K562 treated with DMSO at 1 percent for 4 hours (cell line): ENCODE measurements around the gene PSMG2. TPM values are rescaled to one million over a fixed set of nuclear protein-coding genes. Genes with fewer than 3 reads are reported as not detected.

Experiments
- total RNA-seq: library from RNA; unstranded; fragments of 300-600 nt; gene quantifications from 2 replicates; pipeline ENCODE4 v1.2.3, GENCODE V29; 2022; ENCODE audit not compliant: insufficient read depth

PSMG2 gene
- 55.9 and 61.4 TPM in 2 replicates for total RNA-seq

GRCh38 chr18:12702221-12703095 is at the start of gene PSMG2, which contains the start of gene CEP76:
Gene PSMG2, plus strand, starts transcription at chr18:12703042. Its CDS starts 66 bp downstream, at chr18:12703108.
Gene CEP76, minus strand, starts transcription at chr18:12702723. Its CDS starts 175 bp downstream, at chr18:12702548.

GRCh38 chr18:12657684-12658425 is 45.0 kb upstream of the PSMG2 start, which contains the start of gene SPIRE1:
Gene SPIRE1, minus strand, starts transcription at chr18:12658107. Its CDS starts 241 bp downstream, at chr18:12657866.

Other genes with a start within 250 kb of the PSMG2 start
- gene SPIRE1, start 44.9 kb upstream of the PSMG2 start, total RNA-seq: 12.1 and 12.6 TPM in 2 replicates
- gene CEP76, start 319 bp upstream of the PSMG2 start, total RNA-seq: 11.6 and 16.2 TPM in 2 replicates
- 22.0 and 24.0 TPM in 2 replicates for gene PTPN2, start 181.2 kb downstream of the PSMG2 start, total RNA-seq
- 25.6 and 30.6 TPM in 2 replicates for gene SEH1L, start 245.0 kb downstream of the PSMG2 start, total RNA-seq